ENCODE results near the gene DNAJC9.

- no peak for TF ChIP-seq CTCF (conservative IDR thresholded peaks at IDR 0.05; ENCODE audit: low read depth, low read length)
- no peak for TF ChIP-seq EZH2 (IDR thresholded peaks at IDR 0.05; ENCODE audit: low read length, unreplicated experiment)
- TF ChIP-seq EZH2phosphoT487 (IDR thresholded peaks at IDR 0.05; ENCODE audit: borderline replicate concordance, low read length) = no peak
Measured at GRCh38 chr10:73287441-73287840, 40.4 kb upstream of the DNAJC9 start.

All from PC-3 (cell line).